Measurements from ENCODE around the gene PATJ.
A peak's percentile ranks its signal among the peaks of the same experiment; 100 is the strongest.

PATJ gene

DNA sequence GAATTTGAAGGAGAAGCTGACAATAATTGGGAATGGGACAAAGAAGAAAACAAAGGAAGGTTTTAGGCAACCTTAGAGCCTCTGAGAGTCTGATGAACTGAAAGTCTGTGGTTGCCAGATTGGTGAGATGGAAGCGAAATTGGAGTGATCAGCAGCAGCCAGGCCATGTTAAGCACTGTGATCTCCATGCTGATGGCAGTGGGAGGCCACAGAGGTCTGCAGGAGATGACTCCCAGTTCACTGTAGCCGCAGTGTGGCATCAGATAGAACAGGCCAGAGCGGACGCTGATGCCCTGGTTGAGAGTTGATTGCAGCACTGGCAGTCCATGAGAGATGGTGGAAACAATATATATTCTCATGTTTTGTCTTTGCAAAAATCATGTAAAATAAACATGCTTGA is 314.9 kb downstream of the PATJ start:
- DNase-seq, result no peak

DNA sequence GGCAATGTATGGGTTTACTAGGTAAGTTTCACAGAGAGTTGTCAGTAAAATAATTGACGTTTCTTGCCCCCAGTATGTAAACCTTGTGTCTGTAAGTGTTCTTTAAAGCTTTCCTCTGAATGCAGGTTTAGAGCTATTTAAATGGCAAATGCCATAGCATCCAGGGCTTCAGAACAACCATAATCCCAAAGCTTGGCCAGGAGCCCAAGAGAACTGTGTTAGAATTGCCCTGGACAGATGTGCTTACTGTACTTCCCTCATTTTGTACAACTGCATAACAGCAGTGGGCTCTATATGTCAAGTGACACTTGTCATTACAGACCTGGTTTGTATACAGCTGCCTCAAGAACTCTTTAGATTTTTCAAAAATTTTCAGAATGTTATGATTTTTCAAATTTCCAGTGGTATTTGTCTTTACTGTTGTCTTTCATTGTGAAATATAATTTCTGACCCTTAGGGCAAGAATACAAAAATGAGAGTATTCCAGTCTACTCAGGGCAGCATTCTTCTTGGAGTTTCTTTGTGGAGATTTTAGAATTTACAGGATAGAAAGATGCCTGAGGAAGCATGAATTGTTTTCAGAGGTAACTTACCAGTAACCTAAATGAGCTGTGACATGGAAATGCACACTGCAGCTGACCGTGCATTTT is 315.5 kb downstream of the PATJ start:
- DNase-seq, result peak; percentile 91 to 95

DNA sequence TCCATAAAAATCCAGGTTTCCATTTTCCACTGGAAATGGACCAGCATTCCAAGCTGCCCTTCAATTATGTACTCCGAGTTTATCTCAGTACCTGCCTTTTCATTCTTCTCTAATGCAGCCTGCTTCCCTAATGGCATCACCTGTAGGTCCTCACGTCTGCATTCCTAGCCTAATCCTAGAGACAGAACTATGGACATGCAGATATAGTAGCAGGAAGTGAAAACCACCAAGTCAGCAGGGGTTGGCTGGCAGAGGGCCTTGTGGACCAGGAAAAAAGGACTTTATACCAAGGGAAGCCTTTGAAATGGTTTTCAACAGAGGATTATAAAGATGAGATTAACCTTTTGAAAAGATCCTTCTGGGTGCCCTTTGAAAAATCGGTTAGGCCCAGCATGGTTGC is 316.7 kb downstream of the PATJ start:
- DNase-seq, result no peak

DNA sequence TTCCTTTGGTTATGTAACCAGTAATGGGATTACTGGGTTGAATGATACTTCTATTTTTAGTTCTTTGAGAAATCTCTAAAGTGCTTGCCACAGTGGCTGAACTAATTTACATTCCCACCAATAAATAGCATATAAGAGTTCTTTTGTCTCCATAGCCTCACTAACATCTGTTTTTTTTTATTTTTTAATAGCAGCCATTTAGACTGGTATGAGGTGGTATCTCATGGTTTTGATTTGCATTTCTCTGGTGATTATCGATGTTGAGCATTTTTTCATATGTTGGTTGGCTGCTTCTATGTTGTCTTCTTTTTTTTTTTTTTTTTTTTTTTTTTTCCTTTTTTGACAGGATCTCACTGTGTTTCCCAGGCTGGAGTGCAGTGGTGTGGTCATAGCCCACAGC is 319.8 kb downstream of the PATJ start:
- DNase-seq, result no peak

DNA sequence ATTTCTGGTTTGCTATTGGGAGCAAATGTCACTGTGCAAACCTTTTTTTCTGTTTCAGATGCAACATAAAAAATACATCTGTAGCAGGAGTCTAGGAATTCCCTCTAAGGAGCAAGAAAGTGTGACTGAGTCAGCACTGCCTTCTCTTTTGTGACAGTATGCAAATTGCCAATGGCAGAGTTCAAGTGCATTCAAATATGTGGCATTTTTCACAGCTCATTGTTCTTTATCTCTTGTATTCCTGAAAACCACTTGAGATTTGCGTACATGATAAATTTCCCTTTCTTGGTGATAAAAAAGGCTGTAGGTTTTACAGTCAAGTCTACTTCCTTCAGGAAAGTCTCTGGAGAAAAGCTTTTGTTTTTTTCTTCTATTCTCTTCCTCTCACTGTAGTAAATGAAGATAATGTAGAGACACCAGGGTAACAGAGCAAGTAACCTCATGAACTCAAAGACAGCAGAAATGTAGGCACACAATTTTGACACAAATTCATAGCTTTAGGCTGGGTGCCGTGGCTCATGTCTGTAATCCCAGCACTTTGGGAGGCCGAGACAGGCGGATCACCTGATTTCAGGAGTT is 322.6 kb downstream of the PATJ start:
- no peak for DNase-seq

DNA sequence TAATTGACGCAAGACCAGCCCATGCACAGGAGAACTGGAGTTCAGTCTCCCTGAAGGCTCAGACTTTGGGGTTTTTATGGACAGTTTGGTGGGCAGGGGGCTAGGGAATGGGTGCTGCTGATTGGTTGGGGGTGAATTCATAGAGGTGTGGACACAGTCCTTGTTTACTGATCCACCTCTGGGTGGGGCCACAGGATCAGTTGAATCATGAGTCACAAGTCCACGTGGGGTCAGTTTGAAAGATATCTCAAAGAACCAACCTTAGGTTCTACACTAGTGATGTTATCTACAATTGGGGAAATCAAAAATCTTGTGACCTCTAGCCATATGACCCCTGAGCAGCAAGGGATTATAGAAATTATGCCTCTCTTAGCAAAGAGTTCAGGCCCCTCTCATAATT is 324.4 kb downstream of the PATJ start:
- no peak for DNase-seq

DNA sequence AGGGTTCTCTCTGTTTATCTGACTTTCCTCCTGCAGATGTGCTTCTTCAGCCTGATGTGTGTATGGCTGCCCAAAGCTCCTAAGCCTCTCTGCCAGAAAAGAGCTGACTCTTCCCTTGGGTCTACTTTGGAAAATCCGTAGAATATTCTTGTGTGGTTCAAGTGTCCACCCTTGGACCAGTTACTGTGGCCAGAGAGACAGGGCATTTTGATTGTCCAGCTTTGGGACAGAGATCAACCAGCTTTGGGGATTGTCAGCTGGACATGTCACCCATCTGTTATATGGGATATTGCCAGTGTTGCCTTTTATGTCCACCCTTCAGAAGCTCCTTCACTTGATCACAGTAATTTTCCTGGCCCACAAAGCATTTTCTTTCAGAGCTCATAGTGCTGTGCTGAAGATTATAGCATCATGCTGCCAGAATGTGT is 326.1 kb downstream of the PATJ start:
- no peak for DNase-seq

DNA sequence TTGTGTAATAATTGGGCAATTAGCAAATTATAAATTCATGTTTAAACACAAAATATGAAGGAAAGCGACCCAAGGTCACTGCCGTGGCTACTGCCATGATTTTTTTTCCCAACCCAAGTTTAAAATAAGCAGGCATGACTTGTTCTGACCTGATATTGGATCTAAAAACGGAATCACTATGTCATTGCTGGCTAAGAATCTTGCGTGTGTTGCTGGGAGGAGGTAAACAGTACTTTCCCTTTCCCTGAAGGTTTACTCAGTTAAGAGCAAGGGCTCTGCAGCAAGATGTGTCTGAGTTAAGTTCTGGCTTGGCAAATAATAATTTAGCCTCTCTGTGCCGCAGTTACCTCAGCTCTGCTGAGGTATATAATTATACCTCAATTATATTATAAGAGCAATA is 326.7 kb downstream of the PATJ start:
- no peak for DNase-seq

DNA sequence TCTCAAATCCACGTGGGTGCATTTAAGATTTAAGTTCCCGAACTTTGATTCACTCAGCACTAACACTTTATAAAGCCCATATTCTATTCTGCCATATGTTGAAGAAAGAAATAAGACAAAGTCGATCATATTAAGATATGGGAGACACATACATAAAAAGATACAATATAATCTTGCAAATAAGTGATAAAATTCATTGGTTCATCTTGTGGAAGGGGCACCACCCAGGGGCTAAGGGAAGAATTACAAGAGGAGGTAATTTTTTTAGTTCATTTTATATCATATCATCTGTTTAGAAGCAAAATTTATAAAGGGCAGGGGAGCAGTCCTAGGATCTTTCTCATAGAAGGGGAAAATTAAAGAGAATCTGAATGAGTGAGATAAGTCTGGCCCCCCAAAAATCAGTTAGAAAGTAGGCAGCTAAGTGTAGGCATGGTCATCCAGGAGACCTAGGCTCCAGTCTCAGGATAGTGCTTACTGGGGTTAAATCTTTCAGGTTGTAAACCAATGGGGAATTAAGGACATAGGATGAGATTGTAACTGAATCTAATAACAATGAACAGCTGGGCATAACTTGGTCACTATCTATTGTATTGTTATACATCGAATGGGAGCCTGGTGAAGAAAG is 328.2 kb downstream of the PATJ start:
- peak in 1 of 2 experiments; percentile 30 for DNase-seq

DNA sequence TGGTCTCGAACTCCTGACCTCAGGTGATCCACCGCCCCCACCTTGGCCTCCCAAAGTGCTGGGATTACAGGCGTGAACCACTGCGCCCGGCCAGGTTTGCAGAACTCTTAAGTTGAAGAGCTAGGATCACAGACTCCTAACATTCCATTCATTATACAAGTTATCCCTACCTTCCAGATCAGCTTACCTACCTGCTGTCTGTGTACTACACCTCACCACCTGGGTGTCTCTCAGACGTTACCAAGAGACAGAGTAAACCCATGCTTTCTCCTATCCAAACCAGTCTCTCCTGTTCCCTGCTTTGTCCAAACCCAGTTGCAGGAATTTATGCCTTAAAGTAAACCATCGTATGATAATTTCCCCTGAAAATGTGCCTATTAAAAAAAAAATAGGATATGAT is 329.4 kb downstream of the PATJ start:
- no peak for DNase-seq

DNA sequence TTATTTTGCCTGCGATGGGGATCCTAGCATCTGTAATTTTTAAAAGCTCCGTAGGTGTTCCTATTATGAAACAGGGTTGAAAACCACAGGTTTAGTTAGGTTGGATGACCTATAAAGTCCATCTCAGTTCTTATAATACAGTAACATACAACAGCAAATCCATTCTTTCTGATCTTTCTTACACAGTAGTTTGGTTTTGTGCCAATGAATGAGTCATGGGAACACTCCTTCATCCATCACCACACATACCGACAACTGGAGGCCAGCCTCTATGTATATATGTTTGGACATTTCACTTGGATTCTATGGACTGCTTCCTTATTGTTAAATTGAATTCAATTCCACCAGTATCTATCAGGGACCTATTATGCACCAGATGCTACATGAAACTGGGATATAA is 334.0 kb downstream of the PATJ start:
- DNase-seq, result no peak

DNA sequence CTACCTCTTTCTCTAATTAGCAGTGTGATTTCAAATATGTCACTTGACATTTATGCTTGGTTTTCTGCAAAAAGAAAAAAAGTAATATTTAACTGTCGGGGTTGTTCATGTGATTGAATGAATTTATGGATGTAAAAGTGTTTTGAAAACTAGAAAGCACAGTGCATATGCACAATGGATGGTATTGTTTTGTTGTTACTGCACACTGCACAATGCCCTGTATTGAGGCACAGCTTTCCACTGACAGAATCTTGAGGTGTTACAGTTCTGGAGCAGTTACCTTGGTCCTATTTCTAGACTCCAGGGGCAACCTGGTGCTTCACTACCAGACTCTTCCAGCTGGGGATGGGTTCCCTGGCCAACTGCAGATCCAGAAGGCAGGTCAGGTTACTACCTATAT is 335.5 kb downstream of the PATJ start:
- DNase-seq, result no peak

DNA sequence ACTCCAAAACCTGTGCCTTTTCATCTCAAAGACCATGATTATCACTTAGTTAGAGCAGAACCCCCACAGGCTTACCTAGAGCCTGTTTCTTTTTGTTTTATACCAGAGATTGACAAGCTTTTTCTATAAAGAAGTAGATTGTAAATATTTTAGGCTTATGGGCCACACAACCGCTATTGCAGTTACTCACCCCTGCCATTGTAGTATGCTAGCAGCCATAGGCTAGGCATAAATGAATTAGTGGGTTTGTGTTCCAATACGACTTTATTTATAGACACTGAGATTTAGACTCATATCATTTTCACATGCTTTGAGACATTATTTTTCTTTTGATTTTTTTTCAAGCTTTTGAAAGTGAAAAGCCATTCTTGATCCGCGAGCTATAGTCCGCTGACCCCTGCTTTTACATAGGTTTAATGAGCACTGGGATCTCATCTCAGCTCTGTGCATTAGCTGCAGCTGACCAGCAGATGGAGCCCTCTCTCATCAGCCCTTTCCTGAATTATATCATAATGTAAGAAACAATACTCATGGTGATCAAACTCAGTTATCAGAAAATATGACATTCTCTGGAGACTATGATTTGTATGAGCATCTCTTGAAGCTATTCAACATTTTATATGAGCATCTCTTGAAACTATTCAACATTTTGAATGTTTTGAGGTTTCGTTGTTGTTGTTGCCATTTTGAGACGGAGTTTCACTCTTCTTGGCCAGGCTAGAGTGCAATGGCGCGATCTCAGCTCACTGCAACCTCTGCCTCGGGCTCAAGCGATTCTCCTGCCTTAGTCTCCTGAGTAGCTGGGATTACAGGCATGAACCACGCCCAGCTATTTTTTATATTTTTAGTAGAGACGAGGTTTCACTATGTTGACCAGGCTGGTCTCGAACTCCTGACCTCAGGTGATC is 340.4 kb downstream of the PATJ start:
- DNase-seq, result peak; percentile 4 to 53

DNA sequence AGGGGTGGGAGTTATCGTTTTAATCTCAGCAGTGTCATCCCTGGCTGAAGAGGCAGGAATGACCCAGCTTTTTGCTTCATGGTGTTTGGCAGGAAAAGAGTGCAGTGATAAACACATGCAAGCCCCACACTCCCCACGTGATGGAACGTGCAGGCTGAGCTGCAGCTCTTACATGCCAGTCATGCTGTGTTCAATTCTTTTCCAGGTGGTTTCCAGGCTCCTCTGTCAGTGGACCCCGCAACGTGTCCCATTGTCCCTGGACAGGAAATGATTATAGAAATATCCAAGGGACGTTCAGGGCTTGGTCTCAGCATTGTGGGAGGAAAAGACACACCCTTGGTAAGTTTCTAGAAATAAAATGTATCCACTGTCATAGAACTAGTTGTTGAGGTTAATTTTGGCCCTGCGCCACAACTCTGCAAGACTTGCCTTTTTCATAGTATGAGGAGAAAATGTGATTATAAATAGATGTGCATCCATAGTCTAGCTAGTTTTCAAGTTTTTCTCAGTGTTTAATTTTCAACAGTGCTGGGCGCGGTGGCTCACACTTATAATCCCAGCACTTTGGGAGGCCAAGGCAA is 342.1 kb downstream of the PATJ start:
- DNase-seq, result no peak

DNA sequence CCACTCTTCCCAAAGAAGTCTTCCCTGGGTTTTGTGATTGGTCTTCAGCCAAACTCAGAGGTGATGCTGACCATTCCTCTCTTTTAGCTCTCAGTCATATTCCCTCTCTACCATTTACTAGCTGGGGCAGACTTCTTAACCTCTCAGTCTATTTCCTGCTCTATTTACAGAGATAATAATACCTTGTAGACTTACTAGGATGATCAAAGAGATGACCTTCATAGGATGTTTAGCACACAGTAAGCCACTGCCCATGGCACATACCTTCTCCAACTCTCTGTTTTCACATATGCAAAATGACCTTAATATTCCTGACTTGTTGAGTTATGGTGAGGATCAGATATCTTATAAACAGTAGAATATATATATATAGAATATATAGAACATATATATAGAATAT is 346.2 kb downstream of the PATJ start:
- DNase-seq, result no peak

DNA sequence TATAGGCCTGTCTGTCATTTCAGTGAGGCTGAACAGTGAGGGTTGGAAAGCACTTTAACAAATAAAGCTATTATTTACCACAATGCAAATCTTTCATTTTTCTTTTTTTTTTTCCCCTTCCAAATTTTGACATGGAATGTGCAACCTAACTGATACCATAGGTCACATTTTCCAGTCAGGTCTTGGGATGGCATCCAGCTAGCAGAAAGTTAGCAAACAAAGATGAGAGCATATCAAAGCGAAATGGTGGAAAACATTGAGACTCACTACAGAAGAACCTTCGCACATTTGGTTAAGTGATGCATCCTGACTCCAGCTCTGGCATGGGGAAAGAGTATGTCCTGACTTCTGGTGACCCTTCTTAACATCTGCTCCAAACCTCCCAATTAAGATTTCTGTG is 347.3 kb downstream of the PATJ start:
- no peak for DNase-seq

DNA sequence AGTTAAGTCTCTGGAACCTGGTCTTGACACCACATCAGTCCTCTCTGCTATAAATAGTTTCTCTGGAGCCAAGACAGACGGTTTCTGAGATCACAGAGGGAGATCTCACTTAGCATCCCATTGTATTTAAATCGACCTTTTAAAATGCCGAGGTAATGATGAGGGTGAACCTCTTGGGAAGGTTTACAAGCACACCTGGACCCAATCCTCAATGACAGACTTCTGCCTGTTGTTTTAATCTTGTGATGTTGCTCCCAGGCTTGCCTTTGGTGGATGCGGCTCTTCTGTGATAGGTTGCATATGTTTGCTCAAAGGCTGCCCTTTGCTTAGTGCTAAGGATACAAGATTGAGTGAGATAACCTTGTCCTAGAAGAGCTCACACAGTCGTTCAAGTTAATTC is 347.7 kb downstream of the PATJ start:
- DNase-seq, result no peak

DNA sequence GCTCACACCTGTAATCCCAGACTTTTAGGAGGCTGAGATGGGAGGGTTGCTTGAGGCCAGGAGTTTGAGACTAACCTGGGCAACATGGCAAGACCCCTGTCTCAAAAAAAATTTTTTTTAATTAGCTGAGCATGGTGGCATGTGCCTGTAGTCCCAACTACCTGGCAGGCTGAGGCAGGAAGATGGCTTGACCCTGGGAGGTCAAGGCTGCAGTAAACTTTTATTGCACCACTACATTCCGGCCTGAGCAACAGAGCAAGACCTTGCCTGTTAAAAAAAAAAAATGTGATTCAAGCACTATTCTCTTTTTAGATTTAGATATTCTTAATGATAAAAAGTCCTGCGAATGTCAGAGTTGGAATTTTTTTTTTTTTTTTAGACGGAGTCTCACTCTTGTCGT is 349.8 kb downstream of the PATJ start:
- DNase-seq, result no peak

DNA sequence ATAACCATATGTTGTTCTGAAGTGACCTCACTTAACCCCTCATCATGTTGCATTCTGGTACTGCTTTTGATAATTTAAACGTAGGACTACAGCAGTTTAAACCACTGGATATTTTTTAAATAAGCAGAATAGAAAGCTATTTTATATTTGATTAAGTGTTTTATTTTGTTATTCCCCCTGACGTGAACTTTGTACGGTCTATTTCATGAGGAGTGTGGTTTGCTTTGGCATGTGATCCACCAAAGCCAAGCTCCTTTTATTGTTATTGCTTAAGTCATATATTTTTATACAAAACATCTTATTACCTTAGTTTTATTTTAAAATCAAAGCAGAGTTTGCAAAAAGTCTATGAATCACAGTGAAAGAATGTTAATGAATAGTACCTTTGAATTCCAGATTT is 351.0 kb downstream of the PATJ start:
- no peak for DNase-seq

DNA sequence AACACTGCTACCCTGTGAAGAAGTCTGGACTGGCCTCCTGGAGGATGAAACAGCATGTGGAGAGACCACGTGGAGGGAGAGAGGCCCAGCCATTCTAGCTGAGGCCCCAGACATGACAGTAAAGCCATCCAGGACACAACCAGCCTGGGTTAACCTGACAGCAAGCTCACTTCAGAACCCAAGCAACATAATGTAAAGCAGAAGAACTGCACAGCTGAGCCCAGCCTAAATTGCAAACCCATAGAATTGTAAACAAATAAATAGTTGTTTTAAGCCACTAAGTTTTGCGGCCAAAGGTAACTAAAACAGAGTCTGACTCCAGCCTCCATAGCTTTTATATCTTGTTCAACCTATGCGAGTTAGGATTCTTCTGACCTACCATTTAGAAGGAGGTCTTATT is 355.2 kb downstream of the PATJ start:
- no peak for DNase-seq

DNA sequence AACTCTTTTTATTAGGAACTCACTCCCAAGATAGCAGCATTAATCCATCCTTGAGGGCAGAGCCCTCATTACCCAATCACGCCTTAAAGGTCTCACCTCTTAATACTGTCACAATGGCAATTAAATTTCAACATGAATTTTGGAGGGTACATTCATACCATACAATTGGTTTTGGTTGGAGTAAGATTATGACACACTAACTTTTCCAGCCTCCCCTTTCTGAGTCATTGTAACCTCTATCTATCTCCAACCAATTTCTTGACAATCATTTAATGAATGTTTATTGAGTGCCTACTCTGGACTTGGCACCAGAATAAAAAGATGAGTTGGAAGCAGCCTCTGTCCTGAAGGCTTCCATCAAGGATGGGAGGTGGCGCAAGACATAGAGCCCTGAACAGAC is 358.2 kb downstream of the PATJ start:
- no peak for DNase-seq

DNA sequence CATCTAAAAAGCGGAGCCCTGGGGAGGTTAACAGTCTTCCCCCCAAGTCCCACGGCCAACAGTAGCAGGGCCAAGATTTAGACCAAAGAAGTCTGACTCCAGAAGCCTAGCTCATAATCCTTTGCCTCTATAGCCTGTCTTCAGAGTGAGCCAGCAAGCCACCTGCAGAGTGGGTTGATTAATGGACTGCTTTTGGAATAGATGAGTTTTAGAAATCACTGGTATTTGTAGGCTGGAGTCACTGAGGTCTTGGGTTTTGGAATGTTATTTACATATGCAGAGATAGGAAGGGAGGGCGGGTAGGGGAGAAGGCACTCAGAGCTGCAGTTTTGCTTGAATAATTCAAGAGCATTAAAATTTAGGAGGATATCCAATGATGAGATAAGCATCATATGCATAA is 361.6 kb downstream of the PATJ start:
- no peak for DNase-seq

DNA sequence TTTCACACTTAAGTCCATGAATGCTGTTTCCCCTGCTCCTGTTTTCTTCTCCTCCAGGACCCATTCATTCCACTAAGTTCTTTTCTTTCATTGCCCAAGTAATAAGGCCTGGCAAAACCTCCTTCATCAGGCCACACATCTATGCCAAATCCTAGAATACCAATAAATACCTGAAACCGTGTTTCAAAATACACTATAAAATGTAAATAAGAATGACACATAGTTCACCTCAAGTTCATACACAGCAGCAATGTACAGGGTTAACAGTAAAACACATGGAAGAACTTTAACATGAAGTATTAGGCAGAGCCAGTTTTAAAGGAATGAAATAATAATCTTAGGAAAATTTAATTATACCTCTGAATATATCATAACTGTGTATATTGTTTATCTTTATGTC is 365.6 kb downstream of the PATJ start:
- DNase-seq, result no peak
